Parathyroid adenoma (tissue), 2 donors: ENCODE results near the gene NKX2-1.

ENCODE experiments used
- H2AFZ ChIP-seq: fragments of 300-600 bp; sonication (generic); one replicate; pipeline ENCODE4 v1.7.0; 2017; ENCODE audit warnings: antibody characterized with exemption, mild to moderate bottlenecking
- H3K27ac ChIP-seq: fragments of 300-600 bp; sonication (generic); one replicate; pipeline ENCODE4 v1.7.0; 2017
- H3K27me3 ChIP-seq: fragments of 300-600 bp; sonication (generic); one replicate; pipeline ENCODE4 v1.7.0; 2017; ENCODE audit warnings: low read length; ENCODE audit not compliant: control insufficient read depth, insufficient read depth
- H3K36me3 ChIP-seq: fragments of 300-600 bp; sonication (generic); one replicate; pipeline ENCODE4 v1.7.0; 2017; ENCODE audit warnings: low read length; ENCODE audit not compliant: control insufficient read depth, insufficient read depth
- H3K4me1 ChIP-seq: fragments of 300-600 bp; sonication (generic); one replicate; pipeline ENCODE4 v1.7.0; 2017; ENCODE audit warnings: control low read depth
- H3K4me2 ChIP-seq: fragments of 300-600 bp; sonication (generic); one replicate; pipeline ENCODE4 v1.7.0; 2017; ENCODE audit warnings: low read length
- H3K4me3 ChIP-seq: fragments of 300-600 bp; sonication (generic); one replicate; pipeline ENCODE4 v1.7.0; 2017; ENCODE audit warnings: low read depth, low read length
- H3K79me2 ChIP-seq: fragments of 300-600 bp; sonication (generic); one replicate; pipeline ENCODE4 v1.7.0; 2017; ENCODE audit warnings: control low read depth
- H3K9ac ChIP-seq: fragments of 300-600 bp; sonication (generic); one replicate; pipeline ENCODE4 v1.7.0; 2017; ENCODE audit warnings: mild to moderate bottlenecking
- H3K9me3 ChIP-seq: fragments of 300-600 bp; sonication (generic); one replicate; pipeline ENCODE4 v1.7.0; 2017; ENCODE audit warnings: low read length; ENCODE audit not compliant: control insufficient read depth
- CTCF ChIP-seq: fragments of 300-600 bp; sonication (generic); IDR thresholded peaks from one replicate; pipeline ENCODE4 v1.7.0; 2017; ENCODE audit warnings: antibody characterized with exemption, mild to moderate bottlenecking
- donor health status: primary hyperparathyroidism.

NKX2-1 gene

GRCh38 chr14:36508418-36509068 lies 11.5 kb downstream of the NKX2-1 start:
- H3K9ac ChIP-seq, result no peak overlapping the region
- no peaks in the 10 kb centered on the region for H3K4me1 ChIP-seq
- TF ChIP-seq CTCF, result no peak
- H3K27ac ChIP-seq, result no peak overlapping the region
- no peaks in the 10 kb centered on the region for H3K36me3 ChIP-seq
- H3K9me3 ChIP-seq, result peaks cover 2% of the 10 kb centered on the region
- H3K79me2 ChIP-seq, result no peaks in the 10 kb centered on the region
- peaks cover 14% of the 10 kb centered on the region for H3K27me3 ChIP-seq
- no peak overlapping the region for H3K4me3 ChIP-seq
- H3K4me2 ChIP-seq, result no peak overlapping the region
- H2AFZ ChIP-seq, result no peak overlapping the region

DNA sequence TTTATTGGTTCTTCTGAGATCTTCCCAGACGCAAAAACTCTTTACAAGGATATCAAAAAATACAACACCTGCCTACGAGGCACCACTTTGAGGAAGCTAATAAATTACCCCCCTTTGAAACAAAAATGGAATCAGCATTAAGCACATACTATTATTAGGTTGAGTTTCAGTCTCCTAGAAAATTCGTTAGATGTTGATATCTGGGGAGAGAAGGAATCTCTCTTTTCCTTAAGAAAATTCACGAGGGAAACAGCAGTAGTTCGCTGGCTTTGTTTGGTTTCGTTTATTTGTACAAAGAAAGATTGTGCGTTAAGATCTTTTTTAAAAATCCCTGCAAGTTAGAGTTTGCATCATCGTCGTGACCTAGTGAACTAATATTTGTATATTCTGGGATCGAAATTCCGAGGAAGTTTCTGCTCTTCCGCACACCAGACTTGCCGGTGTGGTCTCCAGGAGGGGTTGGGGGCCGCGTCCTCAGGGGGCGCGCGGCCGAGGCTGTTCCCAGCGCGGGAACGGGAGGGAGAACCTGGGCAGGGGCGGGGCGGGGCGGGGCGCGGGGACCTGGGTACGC lies 12.1 kb downstream of the NKX2-1 start:
- Histone ChIP-seq H3K79me2 (no peaks in the 10 kb centered on the region), H3K4me1 (no peaks in the 10 kb centered on the region)
- TF ChIP-seq CTCF, result no peak

DNA sequence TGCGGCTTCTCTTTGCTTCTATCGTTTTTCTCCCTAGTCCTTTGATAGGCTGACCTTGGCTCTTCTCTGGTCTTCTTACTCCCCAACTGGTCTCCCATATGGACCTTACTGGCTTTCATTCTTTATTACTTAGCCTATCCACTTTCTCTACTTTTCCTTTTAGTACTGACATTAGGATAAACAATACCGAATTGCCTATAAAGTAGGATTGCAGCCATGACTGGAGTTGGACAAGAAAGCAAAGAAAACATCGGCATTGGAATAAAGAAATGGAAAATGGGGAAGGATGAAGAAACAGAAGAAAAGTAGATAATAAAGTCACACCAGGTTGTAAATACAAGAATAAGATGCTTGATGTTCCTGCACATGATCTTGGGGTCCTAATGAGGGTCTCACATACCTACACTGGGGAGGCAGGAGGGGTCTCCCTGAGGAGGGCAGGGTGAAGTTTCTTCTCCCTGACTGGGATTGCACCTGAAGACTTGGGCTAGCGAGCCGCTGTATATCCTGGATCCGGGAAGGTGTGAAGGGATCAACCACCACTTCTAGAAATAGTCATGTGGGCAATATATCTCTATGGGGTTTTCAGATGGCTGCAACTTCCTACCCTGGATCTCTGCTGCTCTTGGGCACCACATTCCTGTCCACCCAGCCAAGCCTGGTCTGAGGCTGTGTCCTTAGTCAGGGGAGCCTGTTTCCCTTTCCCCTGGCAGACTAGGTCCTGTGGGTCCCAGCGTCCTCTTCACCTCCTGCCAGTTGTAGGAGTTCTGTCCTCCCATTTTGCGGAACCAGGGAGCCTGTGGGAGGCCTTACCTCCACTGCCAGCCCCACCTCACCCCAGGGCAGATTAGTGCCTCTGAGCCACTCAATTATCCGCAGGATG lies 13.1 kb downstream of the NKX2-1 start:
- H3K4me1 ChIP-seq, result no peaks in the 10 kb centered on the region
- no peaks in the 10 kb centered on the region for H3K79me2 ChIP-seq
- no peaks in the 10 kb centered on the region for H3K36me3 ChIP-seq
- no peak overlapping the region for H3K4me2 ChIP-seq
- peaks cover 2% of the 10 kb centered on the region for H3K9me3 ChIP-seq
- no peak overlapping the region for H3K9ac ChIP-seq
- no peak for TF ChIP-seq CTCF
- H2AFZ ChIP-seq, result no peak overlapping the region
- H3K27ac ChIP-seq, result no peak overlapping the region
- peaks cover 21% of the 10 kb centered on the region for H3K27me3 ChIP-seq
- H3K4me3 ChIP-seq, result no peak overlapping the region

More for the DNA sequence above, 12.1 kb downstream of the NKX2-1 start:
- Histone ChIP-seq H3K4me2 (no peak overlapping the region), H3K27me3 (peaks cover 17% of the 10 kb centered on the region), H3K36me3 (no peaks in the 10 kb centered on the region), H3K27ac (no peak overlapping the region), H3K9ac (no peak overlapping the region), H3K4me3 (no peak overlapping the region), H2AFZ (no peak overlapping the region), H3K9me3 (peaks cover 2% of the 10 kb centered on the region)

DNA sequence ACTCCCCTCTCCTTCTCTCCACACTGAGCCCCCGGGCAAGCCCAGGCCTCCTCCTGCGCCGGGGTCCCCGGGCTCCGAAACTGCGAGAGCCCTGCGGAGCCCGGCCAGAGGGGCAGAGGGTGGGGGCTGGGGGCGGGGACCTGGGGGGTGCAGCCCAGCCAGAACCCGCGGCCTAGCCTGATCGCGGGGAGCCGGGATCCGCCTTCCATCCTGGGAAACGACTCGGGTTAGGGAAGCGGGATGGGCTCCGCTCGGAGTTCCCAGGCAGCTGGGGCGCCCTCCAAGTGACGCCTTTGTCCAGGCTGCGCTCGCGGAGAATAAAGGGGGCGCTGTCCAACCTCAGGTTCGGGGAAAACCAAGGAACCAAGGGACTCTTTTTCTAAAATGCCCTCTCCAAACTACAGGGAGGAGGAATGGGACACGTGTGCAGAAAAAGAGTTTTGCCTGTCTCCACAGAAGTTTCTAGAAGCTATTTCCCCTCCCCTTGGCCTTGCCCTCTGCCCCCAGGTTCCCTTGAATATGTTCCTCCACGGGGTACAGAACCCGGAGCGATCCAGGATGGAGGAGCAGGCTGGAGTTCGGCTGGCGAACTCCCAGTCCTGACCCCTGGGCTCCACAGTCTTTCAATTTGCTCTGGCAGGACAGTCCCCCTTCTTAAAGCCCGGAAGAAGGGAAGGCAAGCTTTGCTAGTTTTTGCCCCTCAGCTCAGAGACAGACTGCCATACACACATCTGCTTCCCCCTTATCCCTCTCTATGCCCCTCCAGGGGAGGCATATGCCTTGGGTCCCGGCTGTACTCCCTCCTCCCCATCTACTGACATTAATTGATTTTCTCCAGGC lies 13.9 kb downstream of the NKX2-1 start:
- Histone ChIP-seq H3K79me2 (no peaks in the 10 kb centered on the region), H3K4me2 (no peak overlapping the region), H3K27me3 (peaks cover 21% of the 10 kb centered on the region), H3K4me3 (no peak overlapping the region), H3K27ac (no peak overlapping the region), H3K9ac (no peak overlapping the region), H3K4me1 (no peaks in the 10 kb centered on the region), H3K9me3 (peaks cover 2% of the 10 kb centered on the region), H2AFZ (no peak overlapping the region), H3K36me3 (no peaks in the 10 kb centered on the region)
- TF ChIP-seq CTCF, result no peak
